Measurements from ENCODE around the gene RCSD1.

Gene RCSD1

GRCh38 chr1:167618366-167618765, 11.7 kb upstream of the RCSD1 start:
- no peak overlapping the region for H3K4me3 ChIP-seq (ENCODE audit: low read length)
- TF ChIP-seq CTCF (IDR thresholded peaks at IDR 0.05; ENCODE audit: insufficient read depth, low read depth, low read length, missing control alignments): no peak
- no peak for DNase-seq (ENCODE audit: low read depth)

- DNase-seq (ENCODE audit: low read depth): no peak
- no peak for TF ChIP-seq CTCF (IDR thresholded peaks at IDR 0.05; ENCODE audit: insufficient read depth, low read depth, low read length, missing control alignments)
- no peak overlapping the region for H3K4me3 ChIP-seq (ENCODE audit: low read length)
Measured at GRCh38 chr1:167618789-167619188, 11.2 kb upstream of the RCSD1 start.

GRCh38 chr1:167620002-167620401, 10.0 kb upstream of the RCSD1 start:
- TF ChIP-seq CTCF (IDR thresholded peaks at IDR 0.05; ENCODE audit: insufficient read depth, low read depth, low read length, missing control alignments): no peak
- no peak for DNase-seq (ENCODE audit: low read depth)
- no peak overlapping the region for H3K4me3 ChIP-seq (ENCODE audit: low read length)

- H3K4me3 ChIP-seq (ENCODE audit: low read length): no peak overlapping the region
- no peak for DNase-seq (ENCODE audit: low read depth)
- TF ChIP-seq CTCF (IDR thresholded peaks at IDR 0.05; ENCODE audit: insufficient read depth, low read depth, low read length, missing control alignments): no peak
Measured at GRCh38 chr1:167621780-167622313, 8.2 kb upstream of the RCSD1 start.

GRCh38 chr1:167623951-167624350, 6.1 kb upstream of the RCSD1 start:
- H3K4me3 ChIP-seq (ENCODE audit: low read length): no peak overlapping the region
- no peak for TF ChIP-seq CTCF (IDR thresholded peaks at IDR 0.05; ENCODE audit: insufficient read depth, low read depth, low read length, missing control alignments)
- DNase-seq (ENCODE audit: low read depth): no peak

- H3K4me3 ChIP-seq (ENCODE audit: low read length): no peak overlapping the region
- no peak for DNase-seq (ENCODE audit: low read depth)
- TF ChIP-seq CTCF (IDR thresholded peaks at IDR 0.05; ENCODE audit: insufficient read depth, low read depth, low read length, missing control alignments): no peak
Measured at GRCh38 chr1:167625040-167625823, 4.8 kb upstream of the RCSD1 start.

- H3K4me3 ChIP-seq (ENCODE audit: low read length): no peak overlapping the region
- TF ChIP-seq CTCF (IDR thresholded peaks at IDR 0.05; ENCODE audit: insufficient read depth, low read depth, low read length, missing control alignments): no peak
- no peak for DNase-seq (ENCODE audit: low read depth)
Measured at GRCh38 chr1:167627615-167627864, 2.5 kb upstream of the RCSD1 start.
